ENCODE results near the gene RAMACL. TPM values are rescaled to one million over a fixed set of nuclear protein-coding genes. Genes with fewer than 3 reads are reported as not detected.

RAMACL gene
- total and polyA plus RNA-seq, 7 experiments from 2014 or later, result 0.43 to 1.2 (median 0.78) TPM; not detected in 2

DNA sequence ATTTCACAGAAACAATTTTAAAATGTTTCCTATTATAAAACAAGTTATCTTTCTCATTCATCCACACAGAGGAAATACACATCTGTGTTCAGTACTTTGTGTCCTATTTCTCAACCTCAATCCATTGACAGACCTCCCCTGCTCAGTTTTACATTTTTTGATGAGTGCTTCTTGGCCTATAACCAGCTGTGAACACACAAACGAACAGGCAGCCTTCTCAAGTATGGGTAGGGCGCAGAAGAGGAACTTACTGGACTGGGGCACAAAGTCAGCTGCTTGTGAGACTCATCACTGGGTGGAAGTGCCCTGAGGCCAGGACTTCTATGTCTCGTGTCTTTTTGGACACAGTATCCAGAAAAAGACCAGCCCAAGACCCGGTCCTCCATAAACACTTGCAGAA, 37.8 kb upstream of the RAMACL start:
- Histone ChIP-seq H3K9me3 (ENCODE audit: control insufficient read depth in 2 of 3, low read length in 3 of 3) (no peaks in the 10 kb centered on the region), H3K4me3 (ENCODE audit: low read length) (no peak overlapping the region), H3K4me1 (ENCODE audit: control insufficient read depth in 2 of 2, insufficient read depth in 2 of 2, low read length in 2 of 2) (peaks cover 6 to 16% of the 10 kb centered on the region in 2 donors), H3K27ac (ENCODE audit: low read depth, low read length) (no peak overlapping the region), H3K27me3 (ENCODE audit: control insufficient read depth in 2 of 2, insufficient read depth in 2 of 2, low read length in 2 of 2) (no peaks in the 10 kb centered on the region), H3K36me3 (ENCODE audit: control insufficient read depth in 2 of 3, insufficient read depth in 3 of 3, low read length in 3 of 3) (no peaks in the 10 kb centered on the region)
- ChIA-PET POLR2A (no interaction called here), CTCF (no interaction called here)
- peaks cover 0 to 48% (median 13%) of the 10 kb centered on the region in 5 donors for H3K27me3 Mint-ChIP-seq
- H3K36me3 Mint-ChIP-seq, result peaks cover 0 to 4% (median 0%) of the 10 kb centered on the region in 5 donors
- intact Hi-C loops (cut with micrococcal nuclease), result loop anchor here in 1 of 2 donors (10.0 kb wide), 1 partner anchor 1201 kb away; the partner anchor contains the start of gene AFDN
- ATAC-seq (no peak), DNase-seq (no peak)
- no peaks in the 10 kb centered on the region for H3K9me3 Mint-ChIP-seq
- no peak overlapping the region for H3K27ac Mint-ChIP-seq
- no peak overlapping the region for H3K4me3 Mint-ChIP-seq
- peaks cover 8 to 25% (median 14%) of the 10 kb centered on the region in 7 donors for H3K4me1 Mint-ChIP-seq

DNA sequence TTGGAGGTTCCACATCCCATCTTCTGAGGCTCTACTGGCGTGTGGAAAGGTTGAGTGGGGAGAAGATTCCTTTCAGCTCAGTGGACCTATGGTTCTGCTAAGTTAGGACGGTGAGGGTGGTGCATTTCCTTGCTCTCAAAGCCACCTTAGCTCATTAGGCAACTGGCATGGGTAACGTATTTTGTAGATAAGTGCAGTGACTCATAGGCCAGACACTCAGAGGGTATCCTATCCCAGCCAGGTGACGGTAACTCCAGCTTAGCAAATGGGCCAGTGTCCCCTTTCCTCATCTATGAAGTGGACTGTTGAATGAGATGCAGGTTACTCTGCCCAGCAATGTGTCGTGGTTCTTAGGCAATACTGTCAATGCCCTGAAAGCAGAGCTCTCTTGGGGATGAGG, 36.8 kb upstream of the RAMACL start:
- Histone ChIP-seq H3K4me1 (ENCODE audit: control insufficient read depth in 2 of 2, insufficient read depth in 2 of 2, low read length in 2 of 2) (peaks cover 1 to 10% of the 10 kb centered on the region in 2 donors), H3K4me3 (ENCODE audit: low read length) (no peak overlapping the region), H3K27me3 (ENCODE audit: control insufficient read depth in 2 of 2, insufficient read depth in 2 of 2, low read length in 2 of 2) (no peaks in the 10 kb centered on the region), H3K27ac (ENCODE audit: low read depth, low read length) (no peak overlapping the region), H3K9me3 (ENCODE audit: control insufficient read depth in 2 of 3, low read length in 3 of 3) (no peaks in the 10 kb centered on the region), H3K36me3 (ENCODE audit: control insufficient read depth in 2 of 3, insufficient read depth in 3 of 3, low read length in 3 of 3) (no peaks in the 10 kb centered on the region)
- POLR2A ChIA-PET, result no interaction called here
- Mint-ChIP-seq H3K27ac (no peak overlapping the region), H3K4me3 (no peak overlapping the region), H3K4me1 (peaks cover 4 to 16% (median 10%) of the 10 kb centered on the region in 7 donors), H3K9me3 (no peaks in the 10 kb centered on the region), H3K27me3 (peaks cover 0 to 40% (median 13%) of the 10 kb centered on the region in 5 donors), H3K36me3 (peaks cover 0 to 10% (median 4%) of the 10 kb centered on the region in 5 donors)
- CTCF ChIA-PET, result no interaction called here
- ATAC-seq, result no peak
- DNase-seq, result no peak
- intact Hi-C loops (cut with micrococcal nuclease), result loop anchor here in 1 of 2 donors (10.0 kb wide), 1 partner anchor 1201 kb away; the partner anchor contains the start of gene AFDN

DNA sequence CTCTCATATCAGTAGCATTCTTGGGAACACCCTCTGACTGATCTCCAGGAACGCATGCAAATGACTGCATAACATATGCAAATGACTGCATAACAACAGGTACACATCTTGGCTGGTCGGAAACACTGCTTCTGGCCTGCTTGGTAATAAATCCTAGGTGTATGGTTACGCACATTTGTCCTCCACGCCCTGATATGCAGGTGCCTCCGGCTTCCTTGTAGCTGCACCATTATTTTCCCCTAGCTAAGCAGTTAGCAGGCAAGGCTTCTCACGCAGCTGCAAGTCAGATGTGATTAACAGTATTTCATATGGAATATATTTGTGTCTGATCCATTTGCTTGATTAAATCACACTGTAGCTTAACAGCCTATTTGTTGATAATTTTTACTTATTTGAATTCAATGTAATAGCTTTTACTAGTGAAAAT, 34.6 kb upstream of the RAMACL start:
- ATAC-seq, result no peak
- H3K4me1 ChIP-seq (ENCODE audit: control insufficient read depth in 2 of 2, insufficient read depth in 2 of 2, low read length in 2 of 2), result peaks cover 0 to 2% of the 10 kb centered on the region in 2 donors

DNA sequence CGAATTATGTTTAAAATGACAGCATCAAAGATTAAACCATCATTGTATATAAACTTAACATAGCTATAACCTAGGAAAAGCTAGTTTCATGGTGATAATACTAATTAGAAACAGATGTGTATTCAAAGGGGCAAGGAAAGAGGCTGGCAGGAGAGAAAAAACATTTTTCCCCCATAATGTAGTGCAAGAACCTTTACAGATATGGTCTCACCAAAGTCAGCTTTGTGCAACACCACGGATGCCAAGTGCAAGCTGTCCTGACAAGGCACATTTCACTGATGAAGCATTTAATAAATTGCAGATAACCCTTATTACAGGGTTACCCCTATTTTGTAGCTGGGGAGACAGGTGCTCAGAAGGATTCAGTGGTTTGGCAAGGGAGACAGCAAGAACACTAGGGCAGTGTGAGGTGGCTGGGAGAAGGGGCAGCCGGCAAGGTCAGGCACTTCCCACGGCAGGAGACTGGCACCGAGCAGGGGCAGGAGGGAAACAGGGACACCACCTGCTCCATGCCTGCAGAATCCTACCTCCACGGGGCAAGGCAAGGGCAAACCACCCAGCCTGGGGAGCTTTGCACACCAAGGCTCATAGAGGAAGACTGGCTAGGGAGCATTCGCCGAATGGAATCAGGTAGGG, 34.1 kb upstream of the RAMACL start:
- intact Hi-C loops (cut with micrococcal nuclease), result loop anchor here in 1 of 2 donors (10.0 kb wide), 1 partner anchor 1204 kb away; the partner anchor contains the start of gene AFDN
- H3K36me3 Mint-ChIP-seq, result peaks cover 0 to 13% (median 6%) of the 10 kb centered on the region in 5 donors

More for the DNA sequence above, 34.6 kb upstream of the RAMACL start:
- Mint-ChIP-seq H3K36me3 (peaks cover 0 to 13% (median 6%) of the 10 kb centered on the region in 5 donors), H3K27ac (no peak overlapping the region), H3K9me3 (no peaks in the 10 kb centered on the region), H3K4me1 (peaks cover 0 to 10% (median 6%) of the 10 kb centered on the region in 7 donors), H3K27me3 (peaks cover 0 to 30% (median 13%) of the 10 kb centered on the region in 5 donors), H3K4me3 (no peak overlapping the region)
- DNase-seq, result no peak
- H3K9me3 ChIP-seq (ENCODE audit: control insufficient read depth in 2 of 3, low read length in 3 of 3), result no peaks in the 10 kb centered on the region
- H3K4me3 ChIP-seq (ENCODE audit: low read length), result no peak overlapping the region
- ChIA-PET POLR2A (no interaction called here), CTCF (no interaction called here)
- H3K27me3 ChIP-seq (ENCODE audit: control insufficient read depth in 2 of 2, insufficient read depth in 2 of 2, low read length in 2 of 2), result no peaks in the 10 kb centered on the region
- intact Hi-C loops (cut with micrococcal nuclease), result loop anchor here in 1 of 2 donors (10.0 kb wide), 1 partner anchor 1204 kb away; the partner anchor contains the start of gene AFDN
- H3K27ac ChIP-seq (ENCODE audit: low read depth, low read length), result no peak overlapping the region
- H3K36me3 ChIP-seq (ENCODE audit: control insufficient read depth in 2 of 3, insufficient read depth in 3 of 3, low read length in 3 of 3), result no peaks in the 10 kb centered on the region

DNA sequence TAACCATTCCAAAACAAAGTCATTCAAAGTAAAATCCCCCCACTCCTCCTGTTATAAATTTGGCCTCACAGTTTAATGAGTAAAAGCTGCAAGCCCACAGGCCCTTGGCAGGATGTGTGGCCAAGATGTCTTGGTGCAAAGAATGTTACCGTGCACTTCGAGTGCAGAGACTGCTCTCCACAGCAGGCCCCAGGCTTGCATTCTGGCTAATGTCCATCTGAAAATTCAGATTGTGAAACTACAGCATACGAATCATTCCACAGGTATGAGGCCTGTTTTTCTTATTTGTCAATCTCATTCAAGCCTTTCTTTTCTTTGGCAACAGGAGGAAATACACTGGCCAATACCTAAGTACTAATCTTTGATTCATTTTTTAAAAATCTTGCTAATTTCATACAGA, 33.4 kb upstream of the RAMACL start:
- H3K27me3 Mint-ChIP-seq, result peaks cover 0 to 18% (median 1%) of the 10 kb centered on the region in 5 donors
- no peaks in the 10 kb centered on the region for H3K9me3 ChIP-seq (ENCODE audit: control insufficient read depth in 2 of 3, low read length in 3 of 3)
- H3K27ac Mint-ChIP-seq, result no peak overlapping the region
- H3K4me1 ChIP-seq (ENCODE audit: control insufficient read depth in 2 of 2, insufficient read depth in 2 of 2, low read length in 2 of 2), result no peaks in the 10 kb centered on the region
- no peak for ATAC-seq
- H3K27ac ChIP-seq (ENCODE audit: low read depth, low read length), result no peak overlapping the region
- ChIA-PET CTCF (no interaction called here), POLR2A (no interaction called here)
- H3K4me1 Mint-ChIP-seq, result peaks cover 0 to 4% (median 0%) of the 10 kb centered on the region in 7 donors
- no peak for DNase-seq
- H3K36me3 Mint-ChIP-seq, result peaks cover 0 to 13% (median 6%) of the 10 kb centered on the region in 5 donors
- H3K4me3 ChIP-seq (ENCODE audit: low read length), result no peak overlapping the region
- no peaks in the 10 kb centered on the region for H3K27me3 ChIP-seq (ENCODE audit: control insufficient read depth in 2 of 2, insufficient read depth in 2 of 2, low read length in 2 of 2)
- no peaks in the 10 kb centered on the region for H3K9me3 Mint-ChIP-seq
- no peaks in the 10 kb centered on the region for H3K36me3 ChIP-seq (ENCODE audit: control insufficient read depth in 2 of 3, insufficient read depth in 3 of 3, low read length in 3 of 3)
- intact Hi-C loops (cut with micrococcal nuclease), result loop anchor here in 1 of 2 donors (10.0 kb wide), 1 partner anchor 1205 kb away; the partner anchor contains the start of gene AFDN
- H3K4me3 Mint-ChIP-seq, result no peak overlapping the region

More for the DNA sequence above, 34.1 kb upstream of the RAMACL start:
- H3K27me3 Mint-ChIP-seq, result peaks cover 0 to 24% (median 8%) of the 10 kb centered on the region in 5 donors
- CTCF ChIA-PET, result no interaction called here
- no peaks in the 10 kb centered on the region for H3K27me3 ChIP-seq (ENCODE audit: control insufficient read depth in 2 of 2, insufficient read depth in 2 of 2, low read length in 2 of 2)
- H3K9me3 ChIP-seq (ENCODE audit: control insufficient read depth in 2 of 3, low read length in 3 of 3), result no peaks in the 10 kb centered on the region
- DNase-seq (no peak), ATAC-seq (no peak)
- no peak overlapping the region for H3K27ac Mint-ChIP-seq
- POLR2A ChIA-PET, result no interaction called here
- H3K4me3 ChIP-seq (ENCODE audit: low read length), result no peak overlapping the region
- H3K36me3 ChIP-seq (ENCODE audit: control insufficient read depth in 2 of 3, insufficient read depth in 3 of 3, low read length in 3 of 3), result no peaks in the 10 kb centered on the region
- no peak overlapping the region for H3K27ac ChIP-seq (ENCODE audit: low read depth, low read length)
- H3K9me3 Mint-ChIP-seq, result no peaks in the 10 kb centered on the region
- no peaks in the 10 kb centered on the region for H3K4me1 ChIP-seq (ENCODE audit: control insufficient read depth in 2 of 2, insufficient read depth in 2 of 2, low read length in 2 of 2)
- H3K4me1 Mint-ChIP-seq, result peaks cover 0 to 4% (median under 1%) of the 10 kb centered on the region in 7 donors
- no peak overlapping the region for H3K4me3 Mint-ChIP-seq

DNA sequence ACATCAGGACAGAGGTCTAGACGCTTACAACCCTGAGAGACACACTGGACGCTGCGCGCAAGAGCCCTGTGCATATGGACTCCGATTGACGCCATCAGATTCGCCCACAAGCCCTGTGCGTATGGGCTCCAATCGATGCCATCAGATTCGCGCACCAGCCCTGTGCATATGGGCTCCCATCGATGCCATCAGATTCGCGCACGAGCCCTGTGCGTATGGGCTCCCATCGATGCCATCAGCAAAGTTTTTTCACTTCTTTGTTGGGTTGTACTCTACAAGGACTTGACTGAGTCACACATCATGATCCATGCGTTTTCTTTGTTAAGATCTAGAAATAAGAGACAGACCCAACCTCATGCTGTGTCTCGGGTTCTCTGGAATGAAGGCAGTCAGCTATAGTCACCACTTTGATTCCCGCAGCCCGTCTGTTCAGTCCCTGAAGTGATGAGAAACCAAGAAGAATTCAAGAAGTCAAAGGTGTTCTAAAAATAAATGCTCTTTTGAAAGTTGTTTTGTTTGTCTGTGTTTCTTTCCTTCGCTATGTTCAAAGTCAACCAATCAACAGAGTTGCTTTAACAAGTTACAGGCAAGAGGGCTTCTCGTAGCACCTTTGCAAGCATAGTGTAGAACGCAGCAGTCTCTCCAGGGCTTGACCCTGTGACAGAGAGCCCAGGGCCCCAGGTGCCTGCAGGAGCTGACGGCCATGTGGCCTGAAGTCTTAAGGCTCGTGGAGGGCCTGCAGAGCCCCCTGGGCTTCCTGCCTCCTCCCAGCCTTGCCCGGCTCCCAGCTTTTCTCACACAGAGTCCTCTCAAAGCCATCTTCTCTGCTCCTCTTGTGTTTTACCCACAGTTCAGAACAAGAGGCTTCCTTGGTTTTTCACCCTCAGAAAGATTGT, 32.6 kb upstream of the RAMACL start:
- DNase-seq (no peak), ATAC-seq (no peak)
- peaks cover 0 to 7% (median 0%) of the 10 kb centered on the region in 7 donors for H3K4me1 Mint-ChIP-seq
- peaks cover 0 to 11% (median 0%) of the 10 kb centered on the region in 5 donors for H3K27me3 Mint-ChIP-seq
- ChIA-PET CTCF (no interaction called here), POLR2A (interaction anchor here (0.5 to 1.1 kb wide), 2 partner anchors 15 to 78 kb away, joined by 3 to 5 read pairs; no protein-coding TSS in a partner anchor)
- peaks cover 0 to 13% (median 6%) of the 10 kb centered on the region in 5 donors for H3K36me3 Mint-ChIP-seq
- no peaks in the 10 kb centered on the region for H3K9me3 Mint-ChIP-seq
- Histone ChIP-seq H3K36me3 (ENCODE audit: control insufficient read depth in 2 of 3, insufficient read depth in 3 of 3, low read length in 3 of 3) (no peaks in the 10 kb centered on the region), H3K4me1 (ENCODE audit: control insufficient read depth in 2 of 2, insufficient read depth in 2 of 2, low read length in 2 of 2) (no peaks in the 10 kb centered on the region), H3K9me3 (ENCODE audit: control insufficient read depth in 2 of 3, low read length in 3 of 3) (no peaks in the 10 kb centered on the region), H3K27ac (ENCODE audit: low read depth, low read length) (no peak overlapping the region), H3K27me3 (ENCODE audit: control insufficient read depth in 2 of 2, insufficient read depth in 2 of 2, low read length in 2 of 2) (no peaks in the 10 kb centered on the region), H3K4me3 (ENCODE audit: low read length) (no peak overlapping the region)
- no peak overlapping the region for H3K27ac Mint-ChIP-seq
- H3K4me3 Mint-ChIP-seq, result no peak overlapping the region
- intact Hi-C loops (cut with micrococcal nuclease), result no loop called here
